Stimulated activated CD8-positive, alpha-beta memory T cell treated with anti-CD3 and anti-CD28 coated beads, Interleukin-7, amount 100 ng/mL, for 24 hours (primary cell): ENCODE data around the gene UGDH.
"Not testable (repeated sequence)": the region's sequence is repeated elsewhere in the genome, so short reads cannot be mapped to it uniquely, and the experiment has no call there.

Experiments used
- DNase-seq: peaks from one replicate; pipeline ENCODE4 v3.0.0-alpha.2; 2020; ENCODE audit warnings: low read depth

Gene UGDH

GRCh38 chr4:39494354-39494753 is 32.9 kb downstream of the UGDH start:
- DNase-seq: no peak

GRCh38 chr4:39490322-39490721 is 36.9 kb downstream of the UGDH start:
- DNase-seq: no peak

GRCh38 chr4:39486221-39486804 is 40.9 kb downstream of the UGDH start:
- no peak for DNase-seq

- no peak for DNase-seq
Observed at GRCh38 chr4:39484582-39485272, 42.5 kb downstream of the UGDH start.

GRCh38 chr4:39480902-39481695 is 46.1 kb downstream of the UGDH start:
- DNase-seq: no peak

- no peak for DNase-seq
Observed at GRCh38 chr4:39480251-39480650, 47.0 kb downstream of the UGDH start.

GRCh38 chr4:39476187-39476895 is 50.9 kb downstream of the UGDH start:
- DNase-seq: no peak

- no peak for DNase-seq
Observed at GRCh38 chr4:39472396-39472795, 54.8 kb downstream of the UGDH start.

GRCh38 chr4:39470402-39470801 is 56.8 kb downstream of the UGDH start:
- DNase-seq: no peak

- DNase-seq: no peak
Observed at GRCh38 chr4:39469429-39470077, 57.7 kb downstream of the UGDH start.

GRCh38 chr4:39467464-39467863 is 59.8 kb downstream of the UGDH start:
- DNase-seq: no peak

- DNase-seq: no peak
Observed at GRCh38 chr4:39466747-39467146, 60.5 kb downstream of the UGDH start.

GRCh38 chr4:39464886-39465501 is 62.2 kb downstream of the UGDH start:
- DNase-seq: no peak

GRCh38 chr4:39458505-39459300 is 68.5 kb downstream of the UGDH start, which contains the start of the genes LIAS and RPL9:
Gene LIAS (plus strand): TSS chr4:39459056. CDS start chr4:39459118, 62 bp downstream.
Gene RPL9 (minus strand): TSS chr4:39458922. CDS start chr4:39458439, 483 bp downstream.
- peak; percentile 85 for DNase-seq

- not testable (repeated sequence) for DNase-seq
Observed at GRCh38 chr4:39458161-39458504, 69.1 kb downstream of the UGDH start.

- no peak for DNase-seq
Observed at GRCh38 chr4:39456946-39457763, 70.1 kb downstream of the UGDH start.

GRCh38 chr4:39455486-39455885 is 71.8 kb downstream of the UGDH start:
- DNase-seq: no peak

GRCh38 chr4:39453738-39454137 is 73.5 kb downstream of the UGDH start:
- no peak for DNase-seq

GRCh38 chr4:39452860-39453587 is 74.2 kb downstream of the UGDH start:
- DNase-seq: no peak
